ENCODE measurements around the gene MYO3B.
"Not testable (repeated sequence)": the region's sequence is repeated elsewhere in the genome, so short reads cannot be mapped to it uniquely, and the experiment has no call there.

Gene MYO3B

DNA sequence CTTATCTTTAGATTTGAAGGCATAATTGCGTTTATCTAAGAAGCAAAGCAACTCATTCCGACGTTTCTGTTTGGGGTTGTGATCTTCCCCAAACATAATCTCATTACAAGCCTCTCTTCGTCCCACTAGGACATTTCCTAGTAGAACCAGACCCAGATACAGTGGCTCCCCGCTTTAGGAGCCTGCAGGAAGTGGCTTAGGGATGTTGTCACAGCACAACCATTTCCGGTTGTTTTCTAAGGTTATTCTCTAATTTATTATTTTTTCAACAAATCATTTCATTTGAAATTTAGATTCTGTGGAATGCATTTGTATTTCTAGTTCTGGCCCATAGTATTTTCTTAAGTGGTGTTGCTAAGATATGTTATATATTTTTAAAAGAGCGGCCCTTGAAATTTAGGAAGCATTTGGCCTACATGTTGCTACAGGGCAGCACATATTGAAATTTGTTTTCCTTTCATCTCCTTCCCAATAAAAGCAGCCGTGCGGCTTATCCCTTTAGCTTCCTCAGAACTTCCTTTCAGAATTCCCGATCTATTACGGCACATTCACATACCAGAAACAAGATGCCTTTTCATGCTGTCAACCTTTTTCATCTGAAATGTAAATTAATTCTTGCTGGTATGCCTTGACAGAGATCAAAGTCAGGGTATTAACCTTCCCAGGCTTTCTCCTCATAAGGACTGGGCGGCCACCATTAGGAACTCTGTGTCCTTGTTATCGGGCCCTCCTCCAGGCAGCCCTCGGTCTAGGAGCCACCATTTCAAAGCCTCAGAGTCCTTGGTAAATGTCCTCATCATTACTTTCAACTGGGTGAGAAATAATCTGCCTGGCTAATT is 326.2 kb downstream of the MYO3B start:
- DNase-seq (ENCODE audit: low read depth in 1 of 2, low spot score in 1 of 2), result no peak

DNA sequence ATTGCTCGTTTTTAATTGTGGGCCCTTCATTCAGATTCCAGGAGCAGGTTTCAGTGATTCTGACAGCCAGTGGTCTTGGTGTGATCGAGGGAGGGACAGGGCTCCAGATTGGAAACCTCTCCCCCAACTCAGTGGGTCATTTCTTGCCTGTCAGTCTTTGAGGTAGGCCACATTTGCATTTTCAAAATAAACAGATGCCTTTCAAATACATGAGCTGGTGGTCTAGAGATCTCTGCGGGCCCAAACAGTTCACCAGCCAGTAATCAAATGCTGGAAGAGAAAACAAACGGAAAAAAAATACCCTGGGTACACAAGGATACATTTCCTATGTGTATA is 326.8 kb downstream of the MYO3B start:
- DNase-seq (ENCODE audit: low read depth in 1 of 2, low spot score in 1 of 2), result no peak

DNA sequence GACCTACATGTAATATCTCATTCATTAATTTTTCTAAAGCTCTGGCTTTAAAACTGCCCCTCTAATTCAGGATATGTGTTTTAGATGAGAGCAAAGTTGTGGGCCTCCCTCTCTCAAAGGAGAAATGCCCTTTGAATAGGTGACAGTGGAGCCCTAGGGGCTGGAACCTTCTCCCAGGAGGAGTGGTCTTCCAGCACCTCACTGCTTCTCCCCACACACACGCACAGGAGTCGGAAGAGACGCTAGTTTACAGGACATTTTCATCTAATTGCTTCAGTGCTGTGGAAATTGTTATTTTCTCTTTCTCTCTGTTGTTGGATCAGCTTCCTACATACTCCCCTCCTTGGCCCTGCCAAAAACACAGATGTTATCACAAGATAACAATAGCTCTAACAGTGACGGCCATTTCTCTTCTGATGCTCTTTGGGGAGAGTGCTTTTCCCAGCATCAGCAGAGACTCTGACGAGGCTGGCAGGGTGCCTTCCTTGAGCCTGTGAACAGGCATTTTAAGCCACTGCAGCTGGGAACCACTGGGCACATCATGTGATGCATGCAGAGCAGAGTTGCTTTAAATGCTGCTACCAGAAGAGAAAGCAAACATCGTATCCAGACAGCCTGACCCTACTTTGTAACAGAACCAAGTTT is 327.8 kb downstream of the MYO3B start:
- DNase-seq (ENCODE audit: low read depth in 1 of 2, low spot score in 1 of 2), result no peak

DNA sequence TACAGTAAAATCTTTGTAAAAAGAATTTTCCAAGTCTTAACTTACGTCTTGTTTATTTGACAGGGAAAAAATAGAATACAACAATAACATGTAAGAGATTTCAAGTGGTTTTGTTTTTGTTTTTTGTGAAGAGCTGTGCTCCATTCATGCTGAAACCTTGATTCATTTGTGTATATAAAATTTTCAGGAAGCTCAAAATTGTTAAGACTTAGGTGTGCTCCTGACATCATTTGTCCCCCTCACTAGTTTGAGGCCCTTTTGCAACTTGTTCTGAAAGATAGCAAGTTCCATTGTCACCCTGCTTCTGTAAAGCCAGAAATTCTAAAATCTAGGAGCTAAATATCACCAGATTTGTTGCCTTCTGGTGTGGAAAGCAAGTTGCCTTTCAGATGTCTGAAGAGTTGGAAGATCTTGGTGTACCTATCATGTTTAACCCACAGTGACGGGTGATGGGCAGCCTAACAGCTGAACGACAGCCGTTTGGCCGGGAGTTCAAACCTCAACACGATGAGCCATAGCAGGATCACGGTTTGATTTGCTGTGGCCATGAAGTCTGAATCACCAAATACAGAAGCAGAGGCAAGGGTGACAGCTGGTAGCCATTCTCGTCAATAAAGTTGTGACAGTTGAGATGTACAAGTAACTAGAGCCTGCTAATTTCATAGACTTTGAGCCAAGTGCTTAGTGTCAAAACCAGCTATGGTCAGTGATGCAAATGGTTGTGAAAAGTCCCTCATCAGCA is 331.7 kb downstream of the MYO3B start:
- DNase-seq (ENCODE audit: low read depth in 1 of 2, low spot score in 1 of 2), result no peak

DNA sequence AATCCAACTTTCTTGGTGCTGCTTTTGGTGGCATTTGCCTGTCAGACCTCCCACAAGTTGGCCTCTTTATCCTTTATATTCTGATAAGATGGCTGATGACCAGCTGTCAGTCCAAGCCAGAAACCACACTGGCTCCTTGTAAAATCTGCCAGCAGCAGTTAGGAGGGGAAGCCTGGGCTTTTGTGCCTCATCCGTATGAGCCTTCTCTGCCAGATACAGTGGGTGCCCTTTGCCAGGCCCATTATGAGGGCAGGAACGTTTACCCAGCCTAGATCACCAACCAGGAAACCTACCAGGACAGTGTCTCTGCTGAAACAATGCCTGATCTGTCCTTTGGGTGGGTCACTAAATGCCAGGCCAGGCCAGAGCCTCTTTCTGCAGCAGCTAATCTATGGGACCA is 334.3 kb downstream of the MYO3B start:
- DNase-seq (ENCODE audit: low read depth in 1 of 2, low spot score in 1 of 2), result no peak

DNA sequence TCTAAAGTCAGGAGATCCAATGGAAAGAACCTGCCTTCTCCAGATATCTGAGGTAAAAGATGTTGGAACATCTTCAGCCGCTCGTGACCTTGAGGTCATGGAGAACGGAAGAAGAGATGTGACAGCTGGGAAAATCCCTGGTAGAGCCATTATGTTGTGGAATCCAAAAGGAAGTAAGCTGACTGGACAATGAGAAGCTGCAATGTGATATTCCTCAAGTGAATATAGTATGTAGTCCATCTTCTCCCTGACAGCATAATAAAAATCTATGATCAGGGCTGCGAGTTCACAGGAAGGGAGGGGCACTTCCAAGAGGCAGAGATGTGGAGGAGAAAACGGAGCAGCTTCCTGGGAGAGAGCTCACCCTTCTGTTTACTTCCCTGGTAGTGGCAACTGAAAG is 336.2 kb downstream of the MYO3B start:
- DNase-seq (ENCODE audit: low read depth in 1 of 2, low spot score in 1 of 2), result no peak

DNA sequence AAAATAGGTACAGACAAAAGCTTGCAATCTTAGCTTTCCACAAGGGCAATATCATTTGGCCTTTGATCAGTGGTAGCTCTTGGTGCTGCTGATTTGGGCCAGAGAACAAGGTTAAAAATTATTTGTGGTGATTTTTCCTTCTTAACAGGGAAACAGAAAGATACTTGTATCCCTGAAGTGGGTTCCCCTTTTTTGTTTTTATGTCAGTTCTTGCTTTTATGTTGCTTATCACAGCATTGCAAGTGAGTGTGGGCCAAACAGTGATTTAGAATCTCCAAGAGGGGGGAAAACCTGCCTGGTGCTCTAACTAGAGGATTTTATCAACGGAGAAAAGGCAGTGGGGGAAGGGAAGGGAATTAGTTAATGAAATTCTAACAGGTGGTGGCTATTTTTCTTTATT is 339.6 kb downstream of the MYO3B start:
- no peak for DNase-seq (ENCODE audit: low read depth in 1 of 2, low spot score in 1 of 2)

DNA sequence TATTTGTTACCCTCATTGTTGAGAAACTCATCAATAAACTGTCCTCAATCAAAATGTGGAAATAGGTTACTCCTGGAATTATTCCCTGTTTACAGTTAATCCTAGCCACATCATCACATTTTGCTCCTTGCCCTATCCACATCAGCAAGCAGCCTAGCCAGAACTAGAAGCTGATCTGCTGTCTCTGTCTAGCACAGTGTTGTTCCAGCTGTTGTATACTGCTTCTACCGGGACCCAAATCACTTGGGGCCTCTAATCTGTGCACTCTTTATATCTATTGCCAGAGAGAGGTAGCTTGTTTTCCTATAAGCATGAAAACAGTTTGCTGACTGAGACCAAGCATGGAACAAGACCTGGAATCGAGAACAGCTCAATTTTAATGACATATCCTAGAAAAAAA is 341.0 kb downstream of the MYO3B start:
- DNase-seq (ENCODE audit: low read depth in 1 of 2, low spot score in 1 of 2), result no peak

DNA sequence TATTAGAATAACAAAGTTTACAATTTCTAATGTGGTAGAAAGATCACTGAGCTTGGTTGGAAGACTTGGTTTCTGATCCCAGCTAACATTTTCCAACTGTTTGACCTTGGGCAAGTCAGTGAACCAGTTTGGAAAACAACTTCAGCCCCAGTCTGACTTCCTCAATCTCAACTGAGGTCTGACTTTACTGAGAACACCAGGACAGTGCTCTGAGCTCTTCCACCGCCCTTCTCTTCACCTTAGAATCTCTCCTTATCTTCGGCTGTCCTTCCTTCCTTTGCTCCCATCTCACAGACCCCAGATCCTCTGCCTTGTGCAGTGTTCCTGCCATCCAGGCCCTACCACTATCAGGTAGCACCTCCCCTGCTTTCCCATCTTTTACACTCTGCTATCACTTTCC is 343.4 kb downstream of the MYO3B start:
- no peak for DNase-seq (ENCODE audit: low read depth in 1 of 2, low spot score in 1 of 2)

DNA sequence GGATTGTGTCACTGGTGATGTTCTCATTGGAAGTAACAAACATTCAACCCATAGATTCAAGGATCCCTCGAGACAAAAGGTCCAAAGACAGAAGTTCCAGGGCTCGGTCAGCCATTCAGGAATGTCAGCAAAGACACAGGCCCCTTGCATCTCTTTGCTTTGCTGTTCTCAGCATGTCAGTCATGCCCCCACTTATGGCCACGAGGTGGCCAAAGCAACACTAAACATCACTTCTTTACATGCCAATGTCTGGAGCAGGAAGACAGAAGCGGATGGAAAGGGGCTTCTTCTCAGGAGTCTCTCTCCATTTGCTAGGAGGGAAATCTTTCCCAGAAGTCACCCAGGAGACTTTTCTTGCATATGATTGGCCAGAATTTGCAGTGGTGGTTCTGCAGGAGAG is 345.6 kb downstream of the MYO3B start:
- DNase-seq (ENCODE audit: low read depth in 1 of 2, low spot score in 1 of 2), result no peak

DNA sequence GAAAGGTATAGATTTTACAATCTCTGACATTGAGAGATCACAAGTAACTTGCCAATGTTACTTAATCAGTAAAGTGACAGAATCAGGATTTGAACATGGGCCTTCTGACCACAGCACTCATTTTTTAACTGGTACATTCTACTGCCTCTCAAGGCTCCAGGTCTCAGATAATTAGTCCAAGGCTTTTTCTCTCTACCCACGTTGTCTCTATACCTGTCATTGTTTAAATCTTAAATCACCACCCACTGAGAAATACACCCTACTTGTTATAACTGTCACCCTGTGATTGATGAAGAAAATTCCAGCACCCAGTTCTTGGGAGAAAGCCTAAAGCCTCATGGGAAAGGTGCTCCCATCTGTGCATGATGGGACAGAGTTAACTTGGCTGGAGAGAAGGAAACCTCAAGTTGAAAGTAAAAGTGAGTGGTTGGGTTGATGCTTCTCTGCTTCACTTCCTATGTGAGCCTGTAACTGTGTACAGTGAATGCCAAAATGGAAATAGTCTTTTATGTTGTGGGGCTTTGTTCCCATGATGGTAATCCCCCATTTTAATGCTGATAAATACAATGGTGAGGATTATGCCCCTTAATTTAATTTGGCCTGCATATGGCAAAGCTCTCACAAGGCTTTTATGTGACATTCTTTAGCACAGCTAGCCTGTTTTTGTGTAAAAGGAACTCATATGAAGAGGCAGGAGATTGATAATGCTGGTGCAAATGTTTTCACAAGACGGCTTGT is 347.1 kb downstream of the MYO3B start:
- DNase-seq (ENCODE audit: low read depth in 1 of 2, low spot score in 1 of 2), result no peak

DNA sequence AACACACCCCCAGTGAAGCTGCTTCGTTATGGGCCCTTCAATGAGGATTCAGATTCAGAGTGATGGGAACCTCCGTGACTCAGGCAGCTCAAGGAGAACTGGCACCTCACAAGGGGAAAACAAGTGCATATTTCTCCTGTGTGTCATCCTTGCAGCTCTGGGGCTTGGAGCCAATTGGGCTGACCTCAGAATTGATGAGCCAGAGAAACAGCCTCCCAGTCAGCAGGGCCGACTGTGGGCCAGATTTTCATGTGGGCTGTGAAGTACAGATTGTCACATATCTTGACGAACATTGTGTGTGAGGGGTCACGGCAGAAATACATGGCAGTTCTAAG is 347.6 kb downstream of the MYO3B start:
- no peak for DNase-seq (ENCODE audit: low read depth in 1 of 2, low spot score in 1 of 2)

DNA sequence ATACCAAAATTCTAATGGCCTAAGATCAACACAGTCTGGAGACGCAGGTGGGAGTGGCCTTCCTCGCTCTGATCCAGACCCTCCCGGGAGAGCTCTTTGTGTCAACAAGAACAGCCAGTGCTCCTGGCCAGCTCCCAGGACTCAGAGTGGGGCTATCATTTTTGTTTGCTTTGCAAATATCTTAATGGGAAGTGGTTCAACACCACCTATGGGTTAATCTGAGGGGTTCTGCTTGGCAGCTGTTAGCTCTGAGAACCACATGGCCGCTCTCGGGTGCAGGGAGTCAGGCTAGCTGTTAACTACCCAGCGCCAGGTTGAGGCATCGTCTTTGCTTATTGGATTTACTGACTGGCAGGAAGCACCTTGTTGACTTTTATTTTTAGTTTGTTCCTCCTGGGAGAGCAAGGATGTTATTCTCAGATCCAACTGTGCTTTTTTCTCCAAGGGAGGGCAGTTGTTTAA is 352.4 kb downstream of the MYO3B start:
- DNase-seq (ENCODE audit: low read depth in 1 of 2, low spot score in 1 of 2), result no peak

DNA sequence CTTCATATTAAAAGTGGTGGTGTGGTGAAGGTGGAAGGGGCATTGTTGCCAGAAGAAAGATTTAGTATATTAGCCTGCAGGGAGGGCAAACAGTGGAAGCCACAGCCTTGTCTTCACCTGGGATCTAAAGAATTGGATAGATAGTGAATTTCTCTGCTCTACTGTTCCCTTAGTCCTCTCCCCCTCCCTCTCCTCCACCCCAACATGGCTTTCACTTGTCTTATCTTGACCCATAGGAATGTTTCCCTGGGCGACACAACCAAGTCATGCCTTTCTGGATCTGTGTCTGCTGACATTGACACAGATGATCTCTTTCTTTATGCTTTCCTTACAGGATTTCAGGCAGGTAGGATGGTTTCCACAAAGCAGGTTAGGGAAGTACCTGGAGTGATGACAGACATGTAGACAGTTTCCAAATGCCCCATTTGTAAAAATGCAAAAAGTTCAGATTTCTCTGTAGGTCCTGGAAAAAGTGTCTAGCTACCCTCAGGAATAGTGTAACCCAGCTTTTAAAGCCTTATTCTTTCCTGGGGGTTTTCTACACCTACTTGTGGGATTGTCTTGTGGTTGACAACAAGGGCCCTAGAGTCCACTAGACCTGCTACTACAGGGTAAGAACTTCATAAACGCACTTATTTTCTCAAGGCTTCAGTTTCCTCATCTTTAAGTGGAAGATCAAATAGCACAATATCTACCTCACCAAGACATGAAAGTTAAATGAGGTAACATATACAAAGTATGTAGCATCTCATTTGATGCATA is 353.0 kb downstream of the MYO3B start:
- DNase-seq (ENCODE audit: low read depth in 1 of 2, low spot score in 1 of 2), result no peak

DNA sequence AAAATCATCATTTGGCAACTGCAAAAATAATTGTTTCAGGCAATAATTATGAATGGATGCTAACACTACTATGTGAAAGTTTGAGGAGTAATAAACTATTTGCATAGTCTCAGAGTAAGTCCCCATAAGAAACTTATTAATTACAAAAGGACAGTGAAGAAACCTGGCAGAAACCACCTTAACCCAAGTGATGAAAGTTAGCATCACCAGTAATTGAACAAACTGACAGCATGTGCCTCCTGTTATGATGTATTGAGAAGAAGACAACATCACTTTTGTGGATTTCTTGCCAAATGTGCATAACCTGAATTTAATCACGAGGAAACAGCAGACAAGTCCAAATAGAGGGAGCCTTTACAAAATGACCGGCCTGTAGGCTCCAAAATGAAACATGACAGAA is 353.9 kb downstream of the MYO3B start:
- DNase-seq (ENCODE audit: low read depth in 1 of 2, low spot score in 1 of 2), result no peak

DNA sequence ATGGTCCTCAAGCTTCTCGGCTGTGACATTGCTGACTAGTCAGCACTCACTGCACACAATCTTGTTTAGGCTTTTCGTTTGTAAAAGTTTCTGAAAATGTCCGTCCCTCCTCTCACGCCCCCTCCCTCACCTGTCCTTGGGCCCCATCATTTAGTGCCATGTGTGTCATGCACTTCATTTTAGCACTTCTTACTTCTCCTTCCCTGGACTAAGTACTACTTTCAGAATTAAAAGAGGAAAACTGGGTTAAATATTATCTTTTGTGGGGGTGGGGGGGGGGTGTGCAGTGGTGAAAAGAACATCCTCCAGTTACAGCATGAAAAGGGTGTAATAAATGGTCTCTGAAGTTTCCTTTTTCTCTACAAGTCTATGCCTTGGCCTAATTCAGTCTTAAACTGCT is 355.2 kb downstream of the MYO3B start:
- DNase-seq (ENCODE audit: low read depth in 1 of 2, low spot score in 1 of 2), result no peak

DNA sequence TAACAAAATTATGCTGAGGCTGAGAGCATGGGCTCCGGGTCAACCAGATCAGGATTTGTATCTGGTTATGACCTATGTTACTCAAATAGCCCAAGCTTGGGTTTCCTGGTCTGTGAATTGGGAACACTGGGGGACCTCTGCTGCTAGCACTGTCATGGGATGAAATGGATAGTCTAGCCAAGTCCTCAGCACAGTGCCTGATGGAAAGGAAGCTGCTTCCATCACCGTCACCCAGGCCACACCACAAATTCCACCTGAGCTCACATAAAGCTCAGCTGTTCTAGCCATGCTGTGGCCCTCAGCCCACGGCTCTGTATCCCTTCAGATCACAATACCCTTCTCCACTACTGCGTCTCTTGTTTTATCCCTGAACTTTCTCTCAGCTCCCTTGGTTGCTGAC is 357.6 kb downstream of the MYO3B start:
- no peak for DNase-seq (ENCODE audit: low read depth in 1 of 2, low spot score in 1 of 2)

DNA sequence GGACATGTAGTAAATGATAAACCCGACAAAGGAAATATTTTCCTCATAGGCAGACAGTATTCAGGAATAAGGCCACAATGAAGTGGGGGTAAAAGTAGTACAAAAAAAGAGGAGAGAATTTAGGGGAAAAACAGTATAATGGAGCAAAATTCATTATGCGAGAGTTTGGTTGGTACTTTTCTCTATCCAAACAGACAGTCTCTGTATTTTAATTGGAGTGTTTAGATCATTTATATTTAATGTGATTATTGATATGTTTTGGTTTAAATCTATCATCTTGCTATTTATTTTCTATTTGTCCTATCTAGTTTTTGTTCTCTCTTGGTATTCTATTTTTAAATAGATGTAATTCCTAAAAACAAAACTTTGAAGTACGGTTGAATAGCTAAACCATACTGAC is 366.9 kb downstream of the MYO3B start:
- DNase-seq (ENCODE audit: low read depth in 1 of 2, low spot score in 1 of 2), result no peak

DNA sequence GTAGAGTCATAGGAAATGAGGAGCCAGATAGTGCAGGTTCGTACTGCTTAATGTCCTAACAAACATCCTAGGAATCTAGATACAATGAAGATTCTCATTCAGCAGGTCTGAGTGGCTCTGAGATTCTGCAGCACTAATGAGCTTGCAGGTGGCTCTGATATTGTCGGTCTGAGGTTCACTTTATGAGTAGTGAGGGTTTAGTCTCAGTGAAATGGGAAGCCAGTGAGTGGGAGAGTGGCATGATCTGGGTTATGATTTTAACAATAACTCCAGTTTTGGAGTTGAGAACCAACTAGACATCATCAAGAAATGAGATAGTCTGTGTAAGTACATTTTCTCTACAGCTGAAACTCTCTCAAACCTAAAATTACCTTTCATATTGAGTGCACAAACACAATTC is 370.4 kb downstream of the MYO3B start:
- no peak for DNase-seq (ENCODE audit: low read depth in 1 of 2, low spot score in 1 of 2)

DNA sequence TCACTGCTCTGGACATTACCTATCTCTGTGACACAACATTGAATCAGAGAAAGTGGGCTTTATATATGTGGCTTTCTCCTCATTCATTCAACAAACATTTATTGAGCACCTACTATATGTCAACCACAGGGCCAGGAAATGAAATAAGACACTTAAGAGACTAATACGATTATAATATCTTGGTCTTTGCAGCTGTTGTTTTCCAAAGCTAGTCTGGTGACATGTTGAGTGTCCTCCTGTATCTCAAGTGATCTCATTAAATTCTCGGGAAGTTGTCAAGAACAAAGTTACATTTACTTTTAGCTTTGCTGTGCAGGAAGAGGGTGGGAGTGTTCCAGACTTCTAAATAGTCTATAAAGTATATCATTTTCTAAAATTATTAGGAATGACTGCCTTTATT is 372.6 kb downstream of the MYO3B start:
- DNase-seq (ENCODE audit: low read depth in 1 of 2, low spot score in 1 of 2), result no peak

DNA sequence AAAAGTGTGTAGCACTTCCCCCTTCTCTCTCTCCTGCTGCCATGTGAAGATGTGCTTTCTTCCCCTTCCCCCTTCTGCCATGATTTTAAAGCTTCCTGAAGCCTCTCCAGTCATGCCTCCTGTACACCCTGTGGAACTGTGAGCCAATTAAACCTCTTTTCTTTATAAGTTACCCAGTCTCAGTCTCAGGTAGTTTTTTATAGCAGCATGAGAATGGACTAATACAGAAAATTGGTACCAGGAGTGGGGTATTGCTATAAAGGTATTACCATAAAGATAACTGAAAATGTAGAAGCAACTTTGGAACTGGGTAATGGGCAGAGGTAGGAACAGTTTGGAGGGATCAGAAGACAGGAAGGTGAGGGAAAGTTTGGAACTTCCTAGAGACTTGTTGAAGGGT is 374.0 kb downstream of the MYO3B start:
- DNase-seq (ENCODE audit: low read depth in 1 of 2, low spot score in 1 of 2), result not testable (repeated sequence)

Measured in activated T-helper 1 cell treated with anti-CD3 and anti-CD28 coated beads, Interleukin-2, amount 50 U/mL, for 16 hours (primary cell).